Neural progenitor cell (in vitro differentiated cells): ENCODE results near the gene ALDH1L2. TPM values are rescaled to one million over a fixed set of nuclear protein-coding genes. Genes with fewer than 3 reads are reported as not detected.

Experiments
- DNase-seq: peaks from one replicate; pipeline ENCODE4 v3.0.0-alpha.2; 2016; ENCODE audit warnings: low spot score
- H2AFZ ChIP-seq: fragments of 200-600 bp; sonication (generic); replicated peaks from 2 replicates; pipeline ENCODE4 v1.6.1; 2016; ENCODE audit warnings: antibody characterized with exemption
- H3F3A ChIP-seq: fragments of 200-600 bp; sonication (generic); 2 replicates; pipeline ENCODE4 v1.6.1; 2016; ENCODE audit warnings: antibody characterized with exemption, low read depth
- H3K27ac ChIP-seq: fragments of 200-600 bp; sonication (generic); 2 replicates; pipeline ENCODE4 v1.5.1; 2016; ENCODE audit warnings: mild to moderate bottlenecking
- H3K27me3 ChIP-seq: fragments of 200-600 bp; sonication (generic); 2 replicates; pipeline ENCODE4 v1.6.1; 2016; ENCODE audit warnings: mild to moderate bottlenecking, moderate library complexity
- H3K36me3 ChIP-seq: fragments of 200-600 bp; sonication (generic); 2 replicates; pipeline ENCODE4 v1.5.1; 2016
- H3K4me1 ChIP-seq: fragments of 200-600 bp; sonication (generic); 2 replicates; pipeline ENCODE4 v1.6.1; 2016; ENCODE audit warnings: mixed run types
- H3K4me2 ChIP-seq: fragments of 200-600 bp; sonication (generic); 2 replicates; pipeline ENCODE4 v1.6.1; 2016
- H3K4me3 ChIP-seq: fragments of 200-600 bp; sonication (generic); 2 replicates; pipeline ENCODE4 v1.5.1; 2016
- H3K79me2 ChIP-seq: fragments of 200-600 bp; sonication (generic); 2 replicates; pipeline ENCODE4 v1.6.1; 2016; ENCODE audit warnings: low read depth
- H3K9ac ChIP-seq: fragments of 200-600 bp; sonication (generic); 2 replicates; pipeline ENCODE4 v1.6.1; 2016
- H3K9me3 ChIP-seq: fragments of 200-600 bp; sonication (generic); 2 replicates; pipeline ENCODE4 v1.5.1; 2016; ENCODE audit warnings: low read depth
- H4K20me1 ChIP-seq: fragments of 200-600 bp; sonication (generic); 2 replicates; pipeline ENCODE4 v1.6.1; 2016; ENCODE audit warnings: low read depth
- H3K27ac Mint-ChIP-seq: 3 replicates; pipeline ENCODE4 v1.8.0; 2021; ENCODE audit warnings: mixed read lengths
- H3K27me3 Mint-ChIP-seq: 2 replicates; pipeline ENCODE4 v1.8.0; 2022; ENCODE audit warnings: low read depth, mild to moderate bottlenecking, inconsistent platforms, moderate library complexity, mixed read lengths; ENCODE audit not compliant: insufficient read depth
- H3K36me3 Mint-ChIP-seq: 3 replicates; pipeline ENCODE4 v1.8.0; 2021; ENCODE audit warnings: mixed read lengths
- H3K4me1 Mint-ChIP-seq: 3 replicates; pipeline ENCODE4 v1.8.0; 2021; ENCODE audit warnings: mixed read lengths
- H3K4me3 Mint-ChIP-seq: 3 replicates; pipeline ENCODE4 v1.8.0; 2021; ENCODE audit warnings: mild to moderate bottlenecking, moderate library complexity, mixed read lengths
- H3K9me3 Mint-ChIP-seq: 3 replicates; pipeline ENCODE4 v1.8.0; 2020; ENCODE audit warnings: mixed read lengths
- CTCF ChIP-seq: fragments of 200-600 bp; sonication (generic); IDR thresholded peaks from 2 replicates; pipeline ENCODE4 v1.5.1; 2017; ENCODE audit warnings: antibody characterized with exemption, mild to moderate bottlenecking
- EZH2 ChIP-seq: fragments of 200-600 bp; sonication (generic); IDR thresholded peaks from 2 replicates; pipeline ENCODE4 v1.6.1; 2017; ENCODE audit warnings: antibody characterized with exemption, mild to moderate bottlenecking, moderate library complexity
- EZH2phosphoT487 ChIP-seq: fragments of 200-600 bp; sonication (generic); IDR thresholded peaks from 2 replicates; pipeline ENCODE4 v1.6.1; 2017; ENCODE audit warnings: antibody characterized with exemption
- total RNA-seq: library from RNA; depleted of rRNA; stranded (reverse); fragments of >200 nt; gene quantifications from 2 replicates; pipeline ENCODE4 v1.2.3, GENCODE V29; 2015; ENCODE audit warnings: low replicate concordance

Gene ALDH1L2
- total RNA-seq, 1 donor from 2014 or later, result 0.13 TPM

- H3K79me2 ChIP-seq, result peaks cover 6% of the 10 kb centered on the region
- no peak overlapping the region for H3K4me2 ChIP-seq
- H3K27ac ChIP-seq, result no peak overlapping the region
- Mint-ChIP-seq H3K27me3 (peaks cover 4% of the 10 kb centered on the region), H3K9me3 (no peaks in the 10 kb centered on the region), H3K4me3 (no peak overlapping the region), H3K27ac (no peak overlapping the region), H3K4me1 (no peaks in the 10 kb centered on the region), H3K36me3 (peaks cover 73% of the 10 kb centered on the region)
- no peaks in the 10 kb centered on the region for H3K4me1 ChIP-seq
- H3F3A ChIP-seq, result no peaks in the 10 kb centered on the region
- no peak overlapping the region for H3K4me3 ChIP-seq
- no peaks in the 10 kb centered on the region for H3K27me3 ChIP-seq
- no peak overlapping the region for H3K9ac ChIP-seq
- no peak overlapping the region for H2AFZ ChIP-seq
- no peak for DNase-seq
- no peaks in the 10 kb centered on the region for H3K9me3 ChIP-seq
- H3K36me3 ChIP-seq, result peaks cover 16% of the 10 kb centered on the region
- no peaks in the 10 kb centered on the region for H4K20me1 ChIP-seq
- TF ChIP-seq EZH2 (no peak), CTCF (no peak), EZH2phosphoT487 (no peak)
These were observed 82.8 kb downstream of the ALDH1L2 start for GRCh38 chr12:105001476-105001875.

- H3K9me3 ChIP-seq, result no peaks in the 10 kb centered on the region
- DNase-seq, result no peak
- Mint-ChIP-seq H3K4me3 (no peak overlapping the region), H3K36me3 (peaks cover 67% of the 10 kb centered on the region), H3K4me1 (no peaks in the 10 kb centered on the region), H3K9me3 (no peaks in the 10 kb centered on the region), H3K27ac (no peak overlapping the region), H3K27me3 (peaks cover 4% of the 10 kb centered on the region)
- H4K20me1 ChIP-seq, result no peaks in the 10 kb centered on the region
- H3K9ac ChIP-seq, result no peak overlapping the region
- no peaks in the 10 kb centered on the region for H3K4me1 ChIP-seq
- H3K27me3 ChIP-seq, result no peaks in the 10 kb centered on the region
- H3F3A ChIP-seq, result no peaks in the 10 kb centered on the region
- no peak overlapping the region for H3K4me2 ChIP-seq
- peaks cover 12% of the 10 kb centered on the region for H3K36me3 ChIP-seq
- TF ChIP-seq CTCF (no peak), EZH2 (no peak), EZH2phosphoT487 (no peak)
- H3K27ac ChIP-seq, result no peak overlapping the region
- no peak overlapping the region for H2AFZ ChIP-seq
- peaks cover 3% of the 10 kb centered on the region for H3K79me2 ChIP-seq
- H3K4me3 ChIP-seq, result no peak overlapping the region
These were observed 84.9 kb downstream of the ALDH1L2 start for GRCh38 chr12:104999347-104999685.

GRCh38 chr12:104998423-104999346 is 85.6 kb downstream of the ALDH1L2 start:
- no peaks in the 10 kb centered on the region for H3K9me3 ChIP-seq
- peaks cover 13% of the 10 kb centered on the region for H3K36me3 ChIP-seq
- no peak overlapping the region for H3K27ac ChIP-seq
- no peak overlapping the region for H3K4me3 ChIP-seq
- H3K36me3 Mint-ChIP-seq, result peaks cover 66% of the 10 kb centered on the region
- H3K27ac Mint-ChIP-seq, result no peak overlapping the region
- no peak for TF ChIP-seq EZH2phosphoT487
- no peak for TF ChIP-seq EZH2
- TF ChIP-seq CTCF, result no peak
- peaks cover 3% of the 10 kb centered on the region for H3K79me2 ChIP-seq
- no peak overlapping the region for H2AFZ ChIP-seq
- peaks cover 4% of the 10 kb centered on the region for H3K27me3 Mint-ChIP-seq
- H4K20me1 ChIP-seq, result no peaks in the 10 kb centered on the region
- no peak overlapping the region for H3K4me2 ChIP-seq
- no peak overlapping the region for H3K4me3 Mint-ChIP-seq
- H3K9ac ChIP-seq, result no peak overlapping the region
- no peaks in the 10 kb centered on the region for H3K27me3 ChIP-seq
- no peaks in the 10 kb centered on the region for H3K4me1 Mint-ChIP-seq
- DNase-seq, result no peak
- H3K4me1 ChIP-seq, result no peaks in the 10 kb centered on the region
- H3K9me3 Mint-ChIP-seq, result no peaks in the 10 kb centered on the region
- H3F3A ChIP-seq, result no peaks in the 10 kb centered on the region
